Fibroblast of skin of scalp (primary cell): Measurements from ENCODE around the gene NFXL1.
A peak's percentile ranks its signal among the peaks of the same experiment; 100 is the strongest.

ENCODE experiments used
- DNase-seq: peaks from one replicate; pipeline ENCODE4 v3.0.0-alpha.2; 2013

The NFXL1 gene

GRCh38 chr4:47882228-47882627 is 32.2 kb downstream of the NFXL1 start:
- no peak for DNase-seq

GRCh38 chr4:47879458-47879857 is 34.9 kb downstream of the NFXL1 start:
- no peak for DNase-seq

- no peak for DNase-seq
These were observed 37.4 kb downstream of the NFXL1 start for GRCh38 chr4:47876784-47877546.

GRCh38 chr4:47876310-47876709 is 38.1 kb downstream of the NFXL1 start:
- DNase-seq = no peak

GRCh38 chr4:47873877-47874541 is 40.4 kb downstream of the NFXL1 start:
- DNase-seq = no peak

GRCh38 chr4:47863486-47863885 is 50.9 kb downstream of the NFXL1 start:
- peak; percentile 28 for DNase-seq

GRCh38 chr4:47862297-47862696 is 52.1 kb downstream of the NFXL1 start:
- peak; percentile 89 for DNase-seq

- DNase-seq = no peak
These were observed 54.1 kb downstream of the NFXL1 start for GRCh38 chr4:47860305-47860704.

- DNase-seq = no peak
These were observed 56.4 kb downstream of the NFXL1 start for GRCh38 chr4:47858006-47858405.

GRCh38 chr4:47856713-47857112 is 57.7 kb downstream of the NFXL1 start:
- DNase-seq = no peak

GRCh38 chr4:47855350-47855749 is 59.0 kb downstream of the NFXL1 start:
- DNase-seq = peak; percentile 82

- peak; percentile 86 for DNase-seq
These were observed 62.2 kb downstream of the NFXL1 start for GRCh38 chr4:47852136-47852535.

- DNase-seq = no peak
These were observed 64.9 kb downstream of the NFXL1 start for GRCh38 chr4:47849466-47849865.

GRCh38 chr4:47848041-47848440 is 66.3 kb downstream of the NFXL1 start:
- no peak for DNase-seq

- no peak for DNase-seq
These were observed 71.4 kb downstream of the NFXL1 start for GRCh38 chr4:47842985-47843384.

GRCh38 chr4:47840291-47840690 is 74.1 kb downstream of the NFXL1 start:
- DNase-seq = no peak

- peak; percentile 61 for DNase-seq
These were observed 75.1 kb downstream of the NFXL1 start for GRCh38 chr4:47839259-47839658.

- DNase-seq = no peak
These were observed 75.9 kb downstream of the NFXL1 start for GRCh38 chr4:47838445-47838844.

- DNase-seq = no peak
These were observed 76.5 kb downstream of the NFXL1 start, which contains the start of gene CORIN for GRCh38 chr4:47837908-47838294. CORIN (minus strand) TSS chr4:47838067; CDS start chr4:47837949, 118 bp downstream.

GRCh38 chr4:47837094-47837907 is 77.1 kb downstream of the NFXL1 start:
- DNase-seq = no peak

GRCh38 chr4:47836641-47837093 is 77.7 kb downstream of the NFXL1 start:
- peak; percentile 90 for DNase-seq

- DNase-seq = peak; percentile 78
These were observed 78.9 kb downstream of the NFXL1 start for GRCh38 chr4:47835494-47835893.

GRCh38 chr4:47831026-47831679 is 83.2 kb downstream of the NFXL1 start:
- no peak for DNase-seq
